Testis (tissue), 2 donors: ENCODE results near the gene ZFYVE26.

Source experiments
- POLR2A ChIP-seq: fragments of 450-650 bp; IDR thresholded peaks from one replicate; pipeline ENCODE4 v1.6.1; 2017; ENCODE audit warnings: antibody characterized with exemption, mild to moderate bottlenecking, moderate library complexity
- TF ChIP-seq, protein P1 (sequence below), 3 experiments: fragments of 450-650 bp in 2 of 3; fragments of 200-600 bp in 1 of 3; sonication (generic) in 1 of 3; IDR thresholded peaks; one replicate each; pipeline ENCODE4 v1.5.1; 2016 to 2019; ENCODE audit warnings: antibody characterized with exemption in 3 of 3, mild to moderate bottlenecking in 2 of 3, moderate library complexity in 1 of 3

DNA sequence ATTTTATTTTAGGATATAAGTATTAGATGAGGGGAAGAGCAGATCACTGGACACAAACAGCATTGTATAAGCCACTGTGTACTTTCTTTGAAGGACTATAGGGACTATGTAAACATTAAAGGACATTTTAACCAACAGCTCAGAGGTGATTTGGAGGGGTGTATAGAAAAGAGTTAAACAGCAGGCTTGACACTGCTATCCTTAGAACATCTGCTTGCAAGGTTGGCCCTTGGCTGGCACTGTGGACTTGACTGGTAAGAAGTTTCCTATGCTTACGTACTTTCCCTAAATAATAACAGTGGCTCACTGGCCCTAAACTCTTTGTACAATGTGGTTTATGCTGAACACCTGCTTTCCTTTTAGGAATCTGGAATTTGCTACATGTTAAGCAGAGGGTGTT, 28.7 kb downstream of the ZFYVE26 start:
- TF ChIP-seq, protein P1, sequence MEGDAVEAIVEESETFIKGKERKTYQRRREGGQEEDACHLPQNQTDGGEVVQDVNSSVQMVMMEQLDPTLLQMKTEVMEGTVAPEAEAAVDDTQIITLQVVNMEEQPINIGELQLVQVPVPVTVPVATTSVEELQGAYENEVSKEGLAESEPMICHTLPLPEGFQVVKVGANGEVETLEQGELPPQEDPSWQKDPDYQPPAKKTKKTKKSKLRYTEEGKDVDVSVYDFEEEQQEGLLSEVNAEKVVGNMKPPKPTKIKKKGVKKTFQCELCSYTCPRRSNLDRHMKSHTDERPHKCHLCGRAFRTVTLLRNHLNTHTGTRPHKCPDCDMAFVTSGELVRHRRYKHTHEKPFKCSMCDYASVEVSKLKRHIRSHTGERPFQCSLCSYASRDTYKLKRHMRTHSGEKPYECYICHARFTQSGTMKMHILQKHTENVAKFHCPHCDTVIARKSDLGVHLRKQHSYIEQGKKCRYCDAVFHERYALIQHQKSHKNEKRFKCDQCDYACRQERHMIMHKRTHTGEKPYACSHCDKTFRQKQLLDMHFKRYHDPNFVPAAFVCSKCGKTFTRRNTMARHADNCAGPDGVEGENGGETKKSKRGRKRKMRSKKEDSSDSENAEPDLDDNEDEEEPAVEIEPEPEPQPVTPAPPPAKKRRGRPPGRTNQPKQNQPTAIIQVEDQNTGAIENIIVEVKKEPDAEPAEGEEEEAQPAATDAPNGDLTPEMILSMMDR (IDR thresholded peaks at IDR 0.05), result no peak
- no peak for TF ChIP-seq POLR2A
